Lower leg skin (tissue), 4 donors: ENCODE results near the gene ZNF507. TPM values are rescaled to one million over a fixed set of nuclear protein-coding genes. Genes with fewer than 3 reads are reported as not detected.

Experiments
- DNase-seq, 2 donors: peaks; one replicate each; pipeline ENCODE4 v3.0.0-alpha.2; 2019; ENCODE audit warnings: low spot score in 2 of 2
- H3K4me3 ChIP-seq: fragments of 200-600 bp; sonication (generic); 2 replicates; pipeline ENCODE4 v1.5.1; 2017; ENCODE audit warnings: mild to moderate bottlenecking, low read depth; ENCODE audit not compliant: poor library complexity, severe bottlenecking
- POLR2A ChIP-seq, 2 donors: fragments of 450-650 bp; IDR thresholded peaks; one replicate each; pipeline ENCODE4 v1.6.1; 2016 to 2017; ENCODE audit warnings: antibody characterized with exemption in 2 of 2, mild to moderate bottlenecking in 1 of 2, moderate library complexity in 1 of 2
- WGBS, 2 donors: methylation state at CpG; one replicate each; pipeline ENCODE4 v1.1.5; 2018; 5-methylcytosine and 5-hydroxymethylcytosine counted together
- intact Hi-C: fragments of 100-400 bp; cut with DNase I; formaldehyde crosslinking; loops from one replicate; pipeline ENCODE4 v1.15.0; 2023; ENCODE audit warnings: low total_unique reads
- total RNA-seq, 4 donors: library from RNA; depleted of rRNA; stranded (reverse); fragments of >200 nt; gene quantifications; one replicate each; pipeline ENCODE4 v1.1.0, GENCODE V29; 2016
- TF ChIP-seq, protein P1 (sequence below), 3 donors: fragments of 450-650 bp; IDR thresholded peaks; one replicate each; pipeline ENCODE4 v1.5.1; 2016; ENCODE audit warnings: antibody characterized with exemption in 3 of 3, mild to moderate bottlenecking in 3 of 3, moderate library complexity in 2 of 3

ZNF507 gene
- total RNA-seq, 4 donors from 2014 or later = 9.5 to 15.1 (median 13.1) TPM

DNA sequence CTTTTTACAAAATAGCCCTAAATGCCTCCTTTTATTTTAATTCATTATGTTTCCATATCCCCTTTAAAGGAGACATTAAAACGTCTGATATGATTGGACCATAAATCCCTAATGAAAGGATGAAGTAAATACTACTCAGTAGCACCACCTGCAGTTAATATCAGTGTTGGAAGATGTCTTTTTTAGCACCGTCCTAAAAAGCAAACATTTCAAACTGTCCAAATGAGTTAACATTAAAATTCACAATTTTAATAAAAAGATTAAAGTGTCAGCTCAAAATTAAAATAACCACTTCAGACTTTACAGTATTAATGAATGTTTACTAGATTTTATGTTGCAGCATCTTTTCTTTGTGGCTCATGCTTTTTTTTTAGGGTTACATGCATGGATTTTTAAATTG is 12.3 kb downstream of the ZNF507 start:
- TF ChIP-seq POLR2A (IDR thresholded peaks at IDR 0.05) = no peak
- TF ChIP-seq, protein P1, sequence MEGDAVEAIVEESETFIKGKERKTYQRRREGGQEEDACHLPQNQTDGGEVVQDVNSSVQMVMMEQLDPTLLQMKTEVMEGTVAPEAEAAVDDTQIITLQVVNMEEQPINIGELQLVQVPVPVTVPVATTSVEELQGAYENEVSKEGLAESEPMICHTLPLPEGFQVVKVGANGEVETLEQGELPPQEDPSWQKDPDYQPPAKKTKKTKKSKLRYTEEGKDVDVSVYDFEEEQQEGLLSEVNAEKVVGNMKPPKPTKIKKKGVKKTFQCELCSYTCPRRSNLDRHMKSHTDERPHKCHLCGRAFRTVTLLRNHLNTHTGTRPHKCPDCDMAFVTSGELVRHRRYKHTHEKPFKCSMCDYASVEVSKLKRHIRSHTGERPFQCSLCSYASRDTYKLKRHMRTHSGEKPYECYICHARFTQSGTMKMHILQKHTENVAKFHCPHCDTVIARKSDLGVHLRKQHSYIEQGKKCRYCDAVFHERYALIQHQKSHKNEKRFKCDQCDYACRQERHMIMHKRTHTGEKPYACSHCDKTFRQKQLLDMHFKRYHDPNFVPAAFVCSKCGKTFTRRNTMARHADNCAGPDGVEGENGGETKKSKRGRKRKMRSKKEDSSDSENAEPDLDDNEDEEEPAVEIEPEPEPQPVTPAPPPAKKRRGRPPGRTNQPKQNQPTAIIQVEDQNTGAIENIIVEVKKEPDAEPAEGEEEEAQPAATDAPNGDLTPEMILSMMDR (IDR thresholded peaks at IDR 0.05) = no peak
- DNase-seq = no peak
- 15 to 21% methylated on average over 2 of the region's 2 CpGs for WGBS, 2 donors
- H3K4me3 ChIP-seq = no peak overlapping the region
- intact Hi-C loops = no loop called here

DNA sequence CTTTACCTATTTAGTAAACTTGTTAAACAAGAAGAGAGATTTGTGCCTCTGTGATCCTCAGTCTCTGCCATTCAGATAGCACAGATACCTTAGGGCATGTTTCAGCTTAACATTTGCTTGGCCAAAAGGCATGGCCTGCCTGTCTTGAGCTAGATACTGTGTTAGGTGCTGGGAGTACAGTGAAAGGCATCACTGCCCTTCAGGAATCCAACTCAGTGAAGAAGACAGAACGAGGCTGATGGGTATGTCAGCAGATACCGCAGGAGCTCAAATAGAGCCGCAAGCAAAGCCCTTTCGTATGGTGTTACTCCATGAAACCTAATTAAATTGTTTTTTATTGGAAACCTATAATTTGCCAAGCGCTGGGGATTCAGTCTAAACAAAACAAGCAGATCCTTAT is 12.9 kb downstream of the ZNF507 start:
- intact Hi-C loops = no loop called here
- no peak for DNase-seq
- no peak overlapping the region for H3K4me3 ChIP-seq
- 95 to 97% methylated on average over 5 of the region's 5 CpGs for WGBS, 2 donors
- TF ChIP-seq POLR2A (IDR thresholded peaks at IDR 0.05) = no peak
- TF ChIP-seq, protein P1 (IDR thresholded peaks at IDR 0.05) = no peak

DNA sequence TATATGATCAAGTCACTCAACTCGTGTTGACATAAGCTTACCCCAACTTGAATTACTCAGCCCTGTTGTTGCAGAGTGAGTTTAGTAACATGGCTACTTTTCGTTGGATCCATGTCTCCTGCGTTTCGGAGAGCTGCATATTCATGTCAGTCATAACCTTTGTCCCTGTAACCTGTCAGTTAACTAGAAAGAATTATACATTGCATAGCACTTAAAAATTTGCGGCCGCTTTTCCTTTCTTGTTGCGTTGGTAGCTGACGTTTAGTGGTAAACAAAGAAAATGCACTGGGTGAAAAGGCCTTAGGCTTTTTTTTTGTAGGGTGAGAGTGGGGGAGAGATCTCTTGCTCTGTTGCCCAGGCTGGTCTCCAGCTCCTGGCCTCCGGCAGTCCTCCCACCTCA is 14.2 kb downstream of the ZNF507 start:
- TF ChIP-seq POLR2A (IDR thresholded peaks at IDR 0.05) = no peak
- TF ChIP-seq, protein P1 (IDR thresholded peaks at IDR 0.05) = no peak
- intact Hi-C loops = no loop called here
- WGBS, 2 donors = 90 to 91% methylated on average over 9 of the region's 9 CpGs
- DNase-seq = no peak
- no peak overlapping the region for H3K4me3 ChIP-seq

DNA sequence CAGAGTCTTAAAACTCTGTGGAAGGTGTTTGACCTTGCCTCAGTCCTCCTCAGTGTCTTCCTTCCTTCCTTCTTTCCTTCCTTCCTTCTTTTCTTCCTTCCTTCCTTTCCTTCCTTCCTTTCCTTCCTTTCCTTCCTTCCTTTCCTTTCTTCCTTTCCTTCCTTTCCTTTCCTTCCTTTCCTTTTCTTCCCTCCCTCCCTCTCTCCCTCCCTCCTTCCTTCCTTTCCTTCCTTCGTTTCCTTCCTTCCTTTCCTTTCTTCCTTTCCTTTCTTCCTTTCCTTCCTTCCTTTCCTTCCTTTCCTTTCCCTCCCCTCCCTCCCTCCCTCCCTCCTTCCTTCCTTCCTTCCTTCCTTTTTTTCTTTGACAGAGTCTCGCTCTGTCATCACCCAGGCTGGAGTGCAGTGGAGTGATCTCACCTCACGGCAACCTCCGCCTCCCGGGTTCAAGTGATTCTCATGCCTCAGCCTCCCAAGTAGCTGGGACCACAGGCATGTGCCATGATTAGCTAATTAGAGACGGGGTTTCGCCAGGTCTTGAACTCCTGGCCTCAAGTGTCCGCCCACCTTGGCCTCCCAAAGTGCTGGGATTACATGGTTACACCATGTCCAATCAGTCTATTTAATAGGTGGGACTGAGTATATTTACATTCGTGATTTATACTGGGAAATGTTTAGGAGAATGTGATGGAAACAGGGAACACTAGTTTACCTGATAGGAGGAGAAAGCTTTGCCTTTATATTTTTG is 16.3 kb downstream of the ZNF507 start:
- no peak overlapping the region for H3K4me3 ChIP-seq
- TF ChIP-seq, protein P1 (IDR thresholded peaks at IDR 0.05) = no peak
- no peak for TF ChIP-seq POLR2A (IDR thresholded peaks at IDR 0.05)
- intact Hi-C loops = no loop called here
- DNase-seq = no peak
- 88 to 92% methylated on average over 9 of the region's 9 CpGs for WGBS, 2 donors

DNA sequence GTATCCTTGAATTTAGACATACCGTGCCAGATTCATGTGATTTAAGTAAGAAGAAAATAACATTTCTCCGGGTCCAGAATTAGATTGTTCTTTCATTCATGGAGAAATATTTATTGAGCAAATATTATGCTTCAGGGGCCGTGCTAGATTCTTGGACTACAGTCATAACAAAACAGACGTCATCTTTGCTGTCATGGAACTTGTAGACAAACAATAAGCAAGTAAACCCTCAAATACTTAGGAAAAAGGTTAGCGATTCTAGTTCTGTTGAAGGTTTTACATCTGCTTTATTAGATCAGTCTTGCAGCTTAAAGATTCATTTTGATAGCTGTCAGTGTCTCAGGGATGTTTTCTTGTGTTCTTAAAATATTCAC is 16.9 kb downstream of the ZNF507 start:
- intact Hi-C loops = no loop called here
- H3K4me3 ChIP-seq = no peak overlapping the region
- DNase-seq = no peak
- WGBS, 2 donors = 83 to 87% methylated on average over 5 of the region's 5 CpGs
- TF ChIP-seq, protein P1 (IDR thresholded peaks at IDR 0.05) = no peak
- TF ChIP-seq POLR2A (IDR thresholded peaks at IDR 0.05) = no peak

DNA sequence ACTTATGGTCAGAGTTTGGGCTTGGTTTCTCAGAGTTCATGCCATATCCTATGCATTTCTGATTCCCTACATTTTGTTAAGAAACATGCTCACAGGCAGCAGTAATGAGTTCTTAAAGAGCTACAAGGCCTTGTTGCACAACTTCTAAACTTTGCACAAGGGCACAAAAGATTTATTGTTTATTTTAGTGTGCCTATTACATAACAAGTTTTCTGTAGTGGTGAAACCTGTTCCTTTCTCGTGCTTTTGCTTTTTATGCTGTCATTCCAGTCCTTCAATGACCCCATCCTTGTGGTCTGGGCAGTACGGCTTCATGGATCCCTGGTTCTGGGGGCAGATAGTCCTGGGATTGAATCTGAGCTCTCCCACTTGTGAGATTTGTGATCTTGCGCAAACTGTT is 17.8 kb downstream of the ZNF507 start:
- no peak for DNase-seq
- 55 to 68% methylated on average over 3 of the region's 3 CpGs for WGBS, 2 donors
- intact Hi-C loops = no loop called here
- TF ChIP-seq POLR2A (IDR thresholded peaks at IDR 0.05) = no peak
- TF ChIP-seq, protein P1 (IDR thresholded peaks at IDR 0.05) = no peak
- no peak overlapping the region for H3K4me3 ChIP-seq
